ENCODE measurements around the gene AMACR.
"Not testable (repeated sequence)": the region's sequence is repeated elsewhere in the genome, so short reads cannot be mapped to it uniquely, and the experiment has no call there.

AMACR gene

GRCh38 chr5:33964132-33964700, 43.6 kb downstream of the AMACR start:
- DNase-seq, result peak; percentile 7 to 33 (median 29)

- no peak for DNase-seq
Observed at GRCh38 chr5:33958176-33958575, 49.7 kb downstream of the AMACR start.

DNA sequence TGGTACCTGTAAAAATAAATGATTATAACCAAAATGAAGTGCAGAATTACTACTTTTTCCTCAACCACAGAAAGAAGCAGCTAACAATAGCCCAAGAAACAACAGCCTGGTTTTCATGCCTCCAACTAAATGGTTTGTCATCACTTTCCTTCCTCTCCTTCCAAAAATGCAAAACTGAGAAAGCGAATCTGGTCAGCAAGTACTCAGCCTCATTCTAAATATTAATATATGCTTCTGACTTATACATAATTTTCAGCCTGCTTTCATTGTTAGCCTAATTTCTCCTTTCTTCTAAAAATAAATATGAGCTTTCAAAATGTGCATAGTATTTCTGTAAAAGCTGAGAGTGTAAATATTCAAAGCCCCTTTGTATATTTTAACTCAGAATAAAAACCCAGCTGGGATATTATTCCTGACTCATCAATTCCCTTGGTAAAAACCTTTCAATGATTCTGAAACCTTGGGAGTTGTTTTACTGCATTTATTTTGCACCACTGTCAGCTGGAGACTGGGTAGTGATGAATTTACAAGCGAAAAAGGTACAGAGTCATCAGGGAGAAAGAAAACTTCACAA, 50.2 kb downstream of the AMACR start:
- DNase-seq, result no peak

- not testable (repeated sequence) for DNase-seq
Observed at GRCh38 chr5:33952175-33952574, 55.7 kb downstream of the AMACR start.

GRCh38 chr5:33944543-33945132, 63.2 kb downstream of the AMACR start:
- no peak for DNase-seq

GRCh38 chr5:33941090-33941489, 66.8 kb downstream of the AMACR start:
- no peak for DNase-seq

DNA sequence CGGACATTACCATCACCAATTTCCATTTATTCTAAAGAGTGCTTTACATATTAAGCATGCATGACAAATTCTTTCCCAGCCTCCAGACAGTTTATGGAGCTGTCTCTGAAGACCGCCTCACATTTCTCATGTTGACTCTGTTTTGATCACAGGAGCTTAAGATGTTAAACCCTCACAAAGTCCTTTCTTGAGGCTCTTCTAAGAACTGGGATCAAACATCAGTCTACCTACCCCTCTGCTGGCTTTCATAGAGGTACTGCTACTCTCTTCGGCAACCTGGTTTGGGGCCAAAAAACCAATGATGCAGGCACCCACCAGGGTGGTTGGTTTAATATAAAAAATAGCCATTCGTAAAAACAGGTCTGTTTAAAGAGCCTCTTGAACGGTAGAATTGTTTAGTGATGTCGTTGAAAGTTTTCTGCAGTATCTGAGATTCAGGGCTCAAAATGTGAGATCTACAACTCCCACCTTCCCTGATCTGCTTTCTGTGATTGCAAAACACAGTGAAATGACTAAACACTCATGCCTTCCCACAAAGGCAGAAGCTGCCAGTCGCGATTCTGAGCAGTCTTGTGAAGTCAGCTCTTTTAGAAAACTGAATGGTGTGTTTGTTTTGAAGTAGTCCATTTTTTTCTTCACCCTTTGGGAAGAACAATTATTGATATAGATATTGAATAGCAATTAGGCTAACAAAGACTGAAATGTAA, 68.1 kb downstream of the AMACR start:
- DNase-seq, result peak in 2 of 3 donors; percentile 3 to 7

DNA sequence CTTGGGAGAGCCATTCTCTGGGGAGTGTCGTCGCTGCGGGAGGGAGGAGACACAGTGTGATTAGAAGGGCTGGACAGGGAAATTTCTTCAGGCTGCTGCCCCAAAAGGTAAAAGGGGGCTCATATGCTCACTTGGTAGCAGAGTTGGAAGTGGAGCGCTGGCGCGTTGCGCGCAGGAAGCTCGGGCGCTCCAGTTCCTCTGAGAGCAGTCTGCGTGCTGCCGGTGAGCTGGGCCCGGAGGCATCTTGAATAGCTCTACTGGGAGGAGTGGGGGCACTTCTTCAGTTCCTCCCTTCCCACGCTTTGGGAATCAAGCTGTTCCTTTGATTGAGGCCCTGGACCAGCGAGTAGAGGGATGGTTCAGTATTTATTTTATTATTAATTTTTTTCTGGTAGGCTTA, 69.0 kb downstream of the AMACR start:
- DNase-seq, result no peak

DNA sequence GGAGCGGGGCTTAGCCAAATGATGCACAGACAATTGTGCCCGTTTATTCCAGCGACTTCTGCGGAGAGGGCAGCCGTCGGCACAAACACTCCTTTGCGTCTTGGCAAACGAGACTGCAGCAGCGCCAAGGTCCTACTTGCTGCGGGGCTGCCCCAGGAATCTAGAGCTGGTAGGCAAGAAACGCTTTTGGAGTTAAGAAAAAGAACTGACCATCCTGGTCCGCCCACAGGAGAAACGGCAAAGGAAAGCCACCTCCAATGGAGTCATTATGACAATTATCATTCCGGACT, 69.4 kb downstream of the AMACR start:
- no peak for DNase-seq

- DNase-seq, result no peak
Observed at GRCh38 chr5:33937707-33938506, 69.9 kb downstream of the AMACR start.

DNA sequence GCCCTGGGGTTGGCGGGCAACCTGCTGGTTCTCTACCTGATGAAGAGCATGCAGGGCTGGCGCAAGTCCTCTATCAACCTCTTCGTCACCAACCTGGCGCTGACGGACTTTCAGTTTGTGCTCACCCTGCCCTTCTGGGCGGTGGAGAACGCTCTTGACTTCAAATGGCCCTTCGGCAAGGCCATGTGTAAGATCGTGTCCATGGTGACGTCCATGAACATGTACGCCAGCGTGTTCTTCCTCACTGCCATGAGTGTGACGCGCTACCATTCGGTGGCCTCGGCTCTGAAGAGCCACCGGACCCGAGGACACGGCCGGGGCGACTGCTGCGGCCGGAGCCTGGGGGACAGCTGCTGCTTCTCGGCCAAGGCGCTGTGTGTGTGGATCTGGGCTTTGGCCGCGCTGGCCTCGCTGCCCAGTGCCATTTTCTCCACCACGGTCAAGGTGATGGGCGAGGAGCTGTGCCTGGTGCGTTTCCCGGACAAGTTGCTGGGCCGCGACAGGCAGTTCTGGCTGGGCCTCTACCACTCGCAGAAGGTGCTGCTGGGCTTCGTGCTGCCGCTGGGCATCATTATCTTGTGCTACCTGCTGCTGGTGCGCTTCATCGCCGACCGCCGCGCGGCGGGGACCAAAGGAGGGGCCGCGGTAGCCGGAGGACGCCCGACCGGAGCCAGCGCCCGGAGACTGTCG, 70.7 kb downstream of the AMACR start:
- no peak for DNase-seq

- no peak for DNase-seq
Observed at GRCh38 chr5:33936381-33937016, 71.4 kb downstream of the AMACR start, which contains the start of gene RXFP3. Gene RXFP3, plus strand, starts transcription at chr5:33936386. Its CDS starts 355 bp downstream, at chr5:33936741.
